Stimulated activated CD4-positive, alpha-beta T cell treated with anti-CD3 and anti-CD28 coated beads, Interleukin-4, amount 100 ng/mL, for 48 hours (primary cell): ENCODE measurements around the gene COL20A1.

Experiments used
- DNase-seq, 2 donors: peaks; one replicate each; pipeline ENCODE4 v3.0.0-alpha.2; 2020; ENCODE audit warnings: low read depth in 2 of 2

Gene COL20A1

GRCh38 chr20:63277466-63278272 is 15.3 kb upstream of the COL20A1 start:
- no peak for DNase-seq

- DNase-seq: no peak
Measured at GRCh38 chr20:63278661-63279060, 14.3 kb upstream of the COL20A1 start.

GRCh38 chr20:63279931-63280330 is 13.1 kb upstream of the COL20A1 start:
- DNase-seq: no peak

GRCh38 chr20:63280371-63280770 is 12.6 kb upstream of the COL20A1 start:
- DNase-seq: no peak

- DNase-seq: no peak
Measured at GRCh38 chr20:63280929-63281545, 11.9 kb upstream of the COL20A1 start.

- DNase-seq: no peak
Measured at GRCh38 chr20:63281742-63282665, 11.0 kb upstream of the COL20A1 start.

GRCh38 chr20:63282946-63283345 is 10.0 kb upstream of the COL20A1 start:
- no peak for DNase-seq

GRCh38 chr20:63283397-63284082 is 9.4 kb upstream of the COL20A1 start:
- DNase-seq: no peak

GRCh38 chr20:63284083-63284440 is 8.9 kb upstream of the COL20A1 start:
- DNase-seq: no peak

GRCh38 chr20:63284544-63284949 is 8.4 kb upstream of the COL20A1 start:
- DNase-seq: no peak

GRCh38 chr20:63284981-63285524 is 7.9 kb upstream of the COL20A1 start:
- no peak for DNase-seq

GRCh38 chr20:63285636-63286615 is 7.1 kb upstream of the COL20A1 start:
- DNase-seq: no peak

- DNase-seq: no peak
Measured at GRCh38 chr20:63286781-63287696, 5.9 kb upstream of the COL20A1 start.

GRCh38 chr20:63287697-63288580 is 5.0 kb upstream of the COL20A1 start:
- no peak for DNase-seq

- DNase-seq: no peak
Measured at GRCh38 chr20:63288581-63289251, 4.3 kb upstream of the COL20A1 start.

GRCh38 chr20:63289311-63290135 is 3.5 kb upstream of the COL20A1 start:
- no peak for DNase-seq
